ENCODE data around the gene ZNF667. TPM values are rescaled to one million over a fixed set of nuclear protein-coding genes. Genes with fewer than 3 reads are reported as not detected.
A peak's percentile ranks its signal among the peaks of the same experiment; 100 is the strongest.

ZNF667 gene
- total RNA-seq, 4 donors from 2014 or later, result 2.3 to 20.7 (median 8.2) TPM

DNA sequence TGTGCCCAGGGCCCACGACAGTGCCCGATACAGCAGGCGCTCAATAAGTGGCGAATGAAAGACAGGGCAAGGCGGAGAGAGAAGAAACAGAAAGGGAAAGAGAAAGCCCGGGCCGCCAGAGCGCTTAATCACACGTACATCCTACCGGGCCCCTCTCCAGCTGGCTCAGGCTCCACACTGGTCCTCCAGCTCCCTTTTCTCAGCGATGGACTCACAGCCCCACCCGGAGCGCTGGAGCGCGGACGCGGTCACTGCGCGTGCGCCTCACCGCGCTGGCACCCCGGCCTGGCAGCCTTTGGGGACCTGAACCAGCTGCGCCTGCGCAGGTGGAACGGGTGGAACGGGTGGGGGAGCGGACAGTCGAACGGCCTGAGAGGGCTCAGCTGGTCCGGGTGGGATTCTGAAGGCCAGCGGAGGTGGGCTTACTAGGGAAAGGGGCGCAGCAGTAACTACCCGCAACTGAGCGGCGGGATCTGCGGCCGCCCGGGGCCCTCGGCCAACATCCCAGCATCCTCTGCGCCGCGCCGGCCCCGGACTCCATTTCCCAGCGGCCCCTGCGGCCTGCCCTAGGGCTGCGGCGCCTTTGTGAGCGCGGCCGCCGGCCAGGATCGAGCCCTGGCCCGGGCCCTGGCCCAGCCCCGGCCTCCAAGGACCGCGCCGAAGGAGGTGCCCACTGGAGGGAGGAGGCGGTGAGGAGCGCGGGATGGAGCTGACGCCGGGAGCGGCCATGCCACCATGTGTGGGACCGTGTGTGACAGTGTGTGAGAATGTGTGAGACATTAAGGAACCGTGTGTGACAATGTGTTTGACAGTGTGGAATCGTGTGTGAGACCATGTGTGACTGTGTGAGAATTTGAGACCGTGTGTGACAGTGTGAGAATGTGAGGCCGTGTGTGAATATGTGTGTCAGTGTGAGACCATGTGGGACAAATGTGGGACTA is 73.1 kb downstream of the ZNF667 start, which contains the start of gene ZNF583:
ZNF583 (plus strand) TSS at position 569 of the 941 bp plus-strand sequence. CDS start 2,783 bp downstream, outside the sequence.
- H3K9me3 ChIP-seq, result peaks cover 0 to 17% of the 10 kb centered on the region in 2 donors
- intact Hi-C loops (cut with DNase I; ENCODE audit: low total_unique reads), result no loop called here

DNA sequence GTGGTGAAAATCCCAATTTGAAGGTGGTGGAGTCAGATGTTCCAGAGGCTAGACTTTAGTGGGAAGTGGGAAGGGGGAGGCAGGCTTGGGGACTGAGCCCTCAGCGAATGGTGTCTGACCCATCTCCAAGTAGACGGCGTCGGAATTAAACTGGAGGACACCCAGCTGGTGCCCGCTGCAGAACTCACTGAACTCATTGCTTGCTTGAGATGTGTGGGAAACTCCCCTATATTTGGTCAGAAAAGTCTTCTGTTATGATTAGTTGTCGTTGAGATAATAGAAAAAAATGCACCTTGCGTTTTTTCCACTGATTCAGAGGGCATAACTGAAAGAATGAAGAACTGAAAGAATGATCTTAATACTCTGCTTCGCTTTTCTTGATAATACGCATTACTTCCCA is 73.9 kb downstream of the ZNF667 start:
- Histone ChIP-seq H3K4me3 (peak overlapping the region; percentile 79 to 83), H3K36me3 (no peaks in the 10 kb centered on the region), H3K27me3 (no peaks in the 10 kb centered on the region), H3K27ac (peak overlapping the region; percentile 94 to 98), H3K4me1 (peaks cover 0 to 6% of the 10 kb centered on the region in 2 donors), H3K9me3 (peaks cover 0 to 9% of the 10 kb centered on the region in 2 donors)
- DNase-seq, result no peak
- TF ChIP-seq, protein P1, sequence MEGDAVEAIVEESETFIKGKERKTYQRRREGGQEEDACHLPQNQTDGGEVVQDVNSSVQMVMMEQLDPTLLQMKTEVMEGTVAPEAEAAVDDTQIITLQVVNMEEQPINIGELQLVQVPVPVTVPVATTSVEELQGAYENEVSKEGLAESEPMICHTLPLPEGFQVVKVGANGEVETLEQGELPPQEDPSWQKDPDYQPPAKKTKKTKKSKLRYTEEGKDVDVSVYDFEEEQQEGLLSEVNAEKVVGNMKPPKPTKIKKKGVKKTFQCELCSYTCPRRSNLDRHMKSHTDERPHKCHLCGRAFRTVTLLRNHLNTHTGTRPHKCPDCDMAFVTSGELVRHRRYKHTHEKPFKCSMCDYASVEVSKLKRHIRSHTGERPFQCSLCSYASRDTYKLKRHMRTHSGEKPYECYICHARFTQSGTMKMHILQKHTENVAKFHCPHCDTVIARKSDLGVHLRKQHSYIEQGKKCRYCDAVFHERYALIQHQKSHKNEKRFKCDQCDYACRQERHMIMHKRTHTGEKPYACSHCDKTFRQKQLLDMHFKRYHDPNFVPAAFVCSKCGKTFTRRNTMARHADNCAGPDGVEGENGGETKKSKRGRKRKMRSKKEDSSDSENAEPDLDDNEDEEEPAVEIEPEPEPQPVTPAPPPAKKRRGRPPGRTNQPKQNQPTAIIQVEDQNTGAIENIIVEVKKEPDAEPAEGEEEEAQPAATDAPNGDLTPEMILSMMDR (IDR thresholded peaks at IDR 0.05), result no peak
- no peak for TF ChIP-seq POLR2A (IDR thresholded peaks at IDR 0.05)
- intact Hi-C loops (cut with DNase I; ENCODE audit: low total_unique reads), result no loop called here

More for the DNA sequence above, 73.1 kb downstream of the ZNF667 start, which contains the start of gene ZNF583:
- H3K27ac ChIP-seq, result peak within 1 kb of the TSS; percentile 94 to 98
- H3K4me1 ChIP-seq, result peaks cover 0 to 6% of the 10 kb centered on the region in 2 donors
- peak; percentile 98 for DNase-seq
- TF ChIP-seq, protein P1 (IDR thresholded peaks at IDR 0.05), result no peak
- peak in 1 of 2 donors; percentile 51 for TF ChIP-seq POLR2A (IDR thresholded peaks at IDR 0.05)
- H3K4me3 ChIP-seq, result peak within 1 kb of the TSS; percentile 79 to 83
- no peaks in the 10 kb centered on the region for H3K27me3 ChIP-seq
- H3K36me3 ChIP-seq, result no peaks in the 10 kb centered on the region

DNA sequence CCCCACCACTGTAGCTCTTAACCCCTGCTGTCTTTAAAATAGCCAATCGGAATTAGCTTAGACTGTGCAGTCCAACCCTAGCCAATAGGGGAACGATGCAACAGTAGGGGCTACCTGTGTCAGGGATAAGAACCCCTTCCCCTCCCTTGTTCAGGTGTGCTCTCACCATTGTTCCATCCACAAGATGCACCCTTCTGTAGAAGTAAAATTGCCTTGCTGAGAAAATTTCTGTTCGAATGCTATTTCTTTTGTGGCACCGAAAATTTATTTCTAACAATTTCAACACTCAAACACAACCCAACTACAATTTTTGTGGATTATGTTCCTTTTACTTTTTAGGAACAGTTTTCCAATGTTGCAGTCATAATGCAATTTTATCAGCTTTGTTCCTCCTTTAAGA is 76.7 kb downstream of the ZNF667 start:
- Histone ChIP-seq H3K27ac (no peak overlapping the region), H3K27me3 (no peaks in the 10 kb centered on the region), H3K36me3 (no peaks in the 10 kb centered on the region), H3K4me1 (peaks cover 0 to 6% of the 10 kb centered on the region in 2 donors), H3K4me3 (no peak overlapping the region), H3K9me3 (no peaks in the 10 kb centered on the region)
- intact Hi-C loops (cut with DNase I; ENCODE audit: low total_unique reads), result no loop called here
- TF ChIP-seq, protein P1 (IDR thresholded peaks at IDR 0.05), result no peak
- no peak for TF ChIP-seq POLR2A (IDR thresholded peaks at IDR 0.05)
- no peak for DNase-seq

- TF ChIP-seq, protein P1 (IDR thresholded peaks at IDR 0.05), result no peak
- TF ChIP-seq POLR2A (IDR thresholded peaks at IDR 0.05), result no peak
Observed at GRCh38 chr19:56398809-56399208, 78.3 kb downstream of the ZNF667 start.

More at GRCh38 chr19:56398809-56399208, 78.3 kb downstream of the ZNF667 start:
- no peaks in the 10 kb centered on the region for H3K9me3 ChIP-seq
- no peaks in the 10 kb centered on the region for H3K36me3 ChIP-seq
- no peaks in the 10 kb centered on the region for H3K27me3 ChIP-seq
- DNase-seq, result no peak
- H3K27ac ChIP-seq, result no peak overlapping the region
- intact Hi-C loops (cut with DNase I; ENCODE audit: low total_unique reads), result no loop called here
- H3K4me3 ChIP-seq, result no peak overlapping the region
- H3K4me1 ChIP-seq, result no peaks in the 10 kb centered on the region

Data from uterus (tissue), 4 donors.